SH-SY5Y (cell line): ENCODE data around the gene SLC25A21.

Experiments
- GATA2 ChIP-seq: IDR thresholded peaks from 2 replicates; pipeline ENCODE4 v1.6.1; 2011; ENCODE audit warnings: mild to moderate bottlenecking, low read depth, low read length
- GATA3 ChIP-seq: IDR thresholded peaks from 2 replicates; pipeline ENCODE4 v1.6.1; 2011; ENCODE audit warnings: low read depth, mild to moderate bottlenecking, low read length, moderate library complexity

GRCh38 chr14:36707570-36707969 is 464.8 kb downstream of the SLC25A21 start:
- TF ChIP-seq GATA3 (no peak), GATA2 (no peak)
